ENCODE results near the gene NUDT13. TPM values are rescaled to one million over a fixed set of nuclear protein-coding genes. Genes with fewer than 3 reads are reported as not detected.

NUDT13 gene
- total RNA-seq, 1 experiment from 2014 or later: 1.8 TPM

- Mint-ChIP-seq H3K9me3 (ENCODE audit: unreplicated experiment) (no peaks in the 10 kb centered on the region), H3K36me3 (ENCODE audit: insufficient read depth, unreplicated experiment) (peaks cover 37% of the 10 kb centered on the region), H3K4me3 (ENCODE audit: unreplicated experiment) (no peak overlapping the region), H3K4me1 (ENCODE audit: insufficient read depth, unreplicated experiment) (peaks cover 5% of the 10 kb centered on the region), H3K27ac (ENCODE audit: low read depth, unreplicated experiment) (no peak overlapping the region), H3K27me3 (ENCODE audit: insufficient read depth, unreplicated experiment) (no peaks in the 10 kb centered on the region)
- intact Hi-C loops (cut with micrococcal nuclease): loop anchor here (10.0 kb wide), 1 partner anchor 441 kb away; the partner anchor contains the start of gene MICU1
- ChIA-PET CTCF (no interaction called here), POLR2A (interaction anchor here (2.0 kb wide), 1 partner anchor 12 kb away, joined by 9 read pairs; no protein-coding TSS in a partner anchor)
- BruUV-seq (replicated peaks): no TSS peak
- DNase-seq (ENCODE audit: unreplicated experiment): no peak
- TF ChIP-seq CTCF (IDR thresholded peaks at IDR 0.05; ENCODE audit: unreplicated experiment): no peak
These were observed 44.8 kb upstream of the NUDT13 start for GRCh38 chr10:73065441-73065840.

GRCh38 chr10:73073627-73074026 lies 36.6 kb upstream of the NUDT13 start:
- Mint-ChIP-seq H3K4me3 (ENCODE audit: unreplicated experiment) (no peak overlapping the region), H3K27me3 (ENCODE audit: insufficient read depth, unreplicated experiment) (no peaks in the 10 kb centered on the region), H3K9me3 (ENCODE audit: unreplicated experiment) (no peaks in the 10 kb centered on the region), H3K27ac (ENCODE audit: low read depth, unreplicated experiment) (no peak overlapping the region), H3K4me1 (ENCODE audit: insufficient read depth, unreplicated experiment) (peaks cover 10% of the 10 kb centered on the region), H3K36me3 (ENCODE audit: insufficient read depth, unreplicated experiment) (peaks cover 39% of the 10 kb centered on the region)
- ChIA-PET CTCF (interaction anchor here (1.9 kb wide), 1 partner anchor 12 kb away, joined by 11 read pairs; no protein-coding TSS in a partner anchor), POLR2A (no interaction called here)
- no TSS peak for BruUV-seq (replicated peaks)
- no peak for TF ChIP-seq CTCF (IDR thresholded peaks at IDR 0.05; ENCODE audit: unreplicated experiment)
- intact Hi-C loops (cut with micrococcal nuclease): no loop called here
- no peak for DNase-seq (ENCODE audit: unreplicated experiment)

GRCh38 chr10:73075829-73076228 lies 34.4 kb upstream of the NUDT13 start:
- TF ChIP-seq CTCF (IDR thresholded peaks at IDR 0.05; ENCODE audit: unreplicated experiment): no peak
- Mint-ChIP-seq H3K27me3 (ENCODE audit: insufficient read depth, unreplicated experiment) (no peaks in the 10 kb centered on the region), H3K9me3 (ENCODE audit: unreplicated experiment) (no peaks in the 10 kb centered on the region), H3K27ac (ENCODE audit: low read depth, unreplicated experiment) (no peak overlapping the region), H3K36me3 (ENCODE audit: insufficient read depth, unreplicated experiment) (peaks cover 28% of the 10 kb centered on the region), H3K4me3 (ENCODE audit: unreplicated experiment) (no peak overlapping the region), H3K4me1 (ENCODE audit: insufficient read depth, unreplicated experiment) (peaks cover 10% of the 10 kb centered on the region)
- intact Hi-C loops (cut with micrococcal nuclease): no loop called here
- ChIA-PET POLR2A (interaction anchor here (0.7 to 4.9 kb wide), 5 partner anchors 9 to 93 kb away, joined by 3 to 52 read pairs (median 3); no protein-coding TSS in a partner anchor), CTCF (interaction anchor here (0.7 to 0.8 kb wide), 2 partner anchors 242 to 1506 kb away, joined by 3 read pairs; no protein-coding TSS in a partner anchor)
- no TSS peak for BruUV-seq (replicated peaks)
- no peak for DNase-seq (ENCODE audit: unreplicated experiment)

- peaks cover 10% of the 10 kb centered on the region for H3K4me1 Mint-ChIP-seq (ENCODE audit: insufficient read depth, unreplicated experiment)
- peak; percentile 71 for DNase-seq (ENCODE audit: unreplicated experiment)
These were observed 33.7 kb upstream of the NUDT13 start for GRCh38 chr10:73076360-73077183.

More at GRCh38 chr10:73076360-73077183, 33.7 kb upstream of the NUDT13 start:
- POLR2A ChIA-PET: interaction anchor here (0.7 to 4.9 kb wide), 7 partner anchors 12 to 803 kb away, joined by 3 to 52 read pairs (median 3); partner anchors contain the start of gene DDIT4
- Mint-ChIP-seq H3K27me3 (ENCODE audit: insufficient read depth, unreplicated experiment) (no peaks in the 10 kb centered on the region), H3K9me3 (ENCODE audit: unreplicated experiment) (no peaks in the 10 kb centered on the region), H3K4me3 (ENCODE audit: unreplicated experiment) (peak overlapping the region; percentile 59), H3K27ac (ENCODE audit: low read depth, unreplicated experiment) (peak overlapping the region; percentile 61), H3K36me3 (ENCODE audit: insufficient read depth, unreplicated experiment) (peaks cover 22% of the 10 kb centered on the region)
- CTCF ChIA-PET: interaction anchor here (0.6 to 1.3 kb wide), 5 partner anchors 15 to 841 kb away, joined by 3 to 4 read pairs (median 3); no protein-coding TSS in a partner anchor
- no TSS peak for BruUV-seq (replicated peaks)
- no peak for TF ChIP-seq CTCF (IDR thresholded peaks at IDR 0.05; ENCODE audit: unreplicated experiment)
- intact Hi-C loops (cut with micrococcal nuclease): no loop called here

All from MCF 10A (cell line).